K562 treated with DMSO at 1 percent for 24 hours (cell line): ENCODE measurements around the gene TIGD6. TPM values are rescaled to one million over a fixed set of nuclear protein-coding genes. Genes with fewer than 3 reads are reported as not detected.

Experiments
- total RNA-seq: library from RNA; unstranded; fragments of 300-600 nt; gene quantifications from 2 replicates; pipeline ENCODE4 v1.2.3, GENCODE V29; 2022; ENCODE audit warnings: low read depth; ENCODE audit not compliant: insufficient read depth

The TIGD6 gene
- total RNA-seq: 6.7 and 7.1 TPM in 2 replicates

GRCh38 chr5:150000256-150000989 is at the start of gene TIGD6, which contains the start of gene HMGXB3:
TSS of gene TIGD6 (minus strand) at chr5:150000654. CDS start at chr5:149996348, 4,306 bp downstream.
TSS of gene HMGXB3 (plus strand) at chr5:150000739. CDS start at chr5:150004853, 4,114 bp downstream.

GRCh38 chr5:149960272-149961185 is 39.9 kb downstream of the TIGD6 start, which contains the start of gene SLC26A2:
TSS of gene SLC26A2 (plus strand) at chr5:149960758. CDS start at chr5:149977653, 16,895 bp downstream.

GRCh38 chr5:149944666-149945065 is 55.8 kb downstream of the TIGD6 start, which contains the start of gene PDE6A:
TSS of gene PDE6A (minus strand) at chr5:149944793. CDS start at chr5:149944673, 120 bp downstream.

Other genes with a start within 250 kb of the TIGD6 start
- gene PDE6A, start 55.9 kb downstream of the TIGD6 start, total RNA-seq: 0.08 TPM in 1 of 2 replicates, not detected in the other
- 4.2 and 4.4 TPM in 2 replicates for gene SLC26A2, start 39.9 kb downstream of the TIGD6 start, total RNA-seq
- gene HMGXB3, start 85 bp upstream of the TIGD6 start, total RNA-seq: 40.6 and 41.3 TPM in 2 replicates
- 0.09 and 0.75 TPM in 2 replicates for gene CSF1R, start 85.9 kb upstream of the TIGD6 start, total RNA-seq
- not detected in 2 replicates for gene PDGFRB, start 155.2 kb upstream of the TIGD6 start, total RNA-seq
- not detected in 2 replicates for gene CDX1, start 166.1 kb upstream of the TIGD6 start, total RNA-seq
- gene SLC6A7, start 189.4 kb upstream of the TIGD6 start, total RNA-seq: not detected in 2 replicates